Mesenchymal stem cell (in vitro differentiated cells and primary cell): Measurements from ENCODE around the gene VKORC1L1.

Experiments used
- DNase-seq: peaks from one replicate; pipeline ENCODE4 v3.0.0-alpha.2; 2013
- H2AFZ ChIP-seq: one replicate; pipeline ENCODE4 v1.6.1; 2013; ENCODE audit warnings: low read depth, mild to moderate bottlenecking, control low read depth, inconsistent platforms, low read length, moderate library complexity
- H2AK5ac ChIP-seq: 2 replicates; pipeline ENCODE4 v1.6.1; 2013; ENCODE audit warnings: low read length, moderate library complexity, mild to moderate bottlenecking, inconsistent platforms; ENCODE audit not compliant: severe bottlenecking
- H2BK120ac ChIP-seq: one replicate; pipeline ENCODE4 v1.6.1; 2013; ENCODE audit warnings: low read depth, mild to moderate bottlenecking, inconsistent platforms, low read length, moderate library complexity
- H2BK12ac ChIP-seq, 2 experiments: one replicate each; pipeline ENCODE4 v1.6.1; 2013; ENCODE audit warnings: inconsistent platforms in 2 of 2, low read length in 2 of 2, mild to moderate bottlenecking in 2 of 2, moderate library complexity in 2 of 2, control low read depth in 1 of 2
- H2BK15ac ChIP-seq: one replicate; pipeline ENCODE4 v1.6.1; 2013; ENCODE audit warnings: mild to moderate bottlenecking, low read depth, inconsistent platforms; ENCODE audit not compliant: poor library complexity, severe bottlenecking
- H2BK5ac ChIP-seq: 2 replicates; pipeline ENCODE4 v1.6.1; 2013; ENCODE audit warnings: low read depth, mild to moderate bottlenecking, low read length, control low read depth, inconsistent platforms; ENCODE audit not compliant: poor library complexity, severe bottlenecking
- H3K14ac ChIP-seq, 2 experiments: one replicate each; pipeline ENCODE4 v1.6.1; 2013; ENCODE audit warnings: inconsistent platforms in 2 of 2, low read length in 2 of 2, control low read depth in 1 of 2, mild to moderate bottlenecking in 1 of 2, moderate library complexity in 1 of 2
- H3K18ac ChIP-seq, 2 experiments: one replicate each; pipeline ENCODE4 v1.6.1; 2013; ENCODE audit warnings: inconsistent platforms in 2 of 2, low read length in 2 of 2, control low read depth in 1 of 2, low read depth in 1 of 2, mild to moderate bottlenecking in 1 of 2
- H3K23ac ChIP-seq, 2 experiments: one replicate each; pipeline ENCODE4 v1.6.1; 2013; ENCODE audit warnings: inconsistent platforms in 2 of 2, low read length in 2 of 2, mild to moderate bottlenecking in 2 of 2, moderate library complexity in 2 of 2, control low read depth in 1 of 2
- H3K27ac ChIP-seq: 2 replicates; pipeline ENCODE4 v1.5.1; 2013; ENCODE audit warnings: mild to moderate bottlenecking, moderate library complexity, low read length, control low read depth, inconsistent platforms; ENCODE audit not compliant: poor library complexity, severe bottlenecking
- H3K27me3 ChIP-seq, 2 experiments: 2 replicates each; pipeline versions ENCODE4 v1.6.1 to v1.7.0; 2013; ENCODE audit warnings: low read length in 2 of 2, mild to moderate bottlenecking in 2 of 2, moderate library complexity in 2 of 2, control low read depth in 1 of 2, inconsistent platforms in 1 of 2; ENCODE audit not compliant: control insufficient read depth in 1 of 2, insufficient read depth in 1 of 2
- H3K36me3 ChIP-seq, 2 experiments: 2 replicates each; pipeline versions ENCODE4 v1.6.1 to v1.7.0; 2013; ENCODE audit warnings: low read length in 2 of 2, control low read depth in 1 of 2, inconsistent platforms in 1 of 2, low read depth in 1 of 2, mild to moderate bottlenecking in 1 of 2; ENCODE audit not compliant: insufficient read depth in 2 of 2, control insufficient read depth in 1 of 2
- H3K4ac ChIP-seq, 2 experiments: one replicate each; pipeline ENCODE4 v1.6.1; 2013; ENCODE audit warnings: inconsistent platforms in 2 of 2, low read length in 2 of 2, mild to moderate bottlenecking in 2 of 2, moderate library complexity in 2 of 2, control low read depth in 1 of 2, low read depth in 1 of 2
- H3K4me1 ChIP-seq: 2 replicates; pipeline ENCODE4 v1.6.1; 2013; ENCODE audit warnings: low read depth, low read length, control low read depth; ENCODE audit not compliant: control insufficient read depth, insufficient read depth
- H3K4me2 ChIP-seq: 2 replicates; pipeline ENCODE4 v1.6.1; 2013; ENCODE audit warnings: low read length, mild to moderate bottlenecking, inconsistent platforms; ENCODE audit not compliant: poor library complexity, severe bottlenecking
- H3K4me3 ChIP-seq, 2 experiments: 2 replicates each; pipeline versions ENCODE4 v1.5.1 to v1.7.0; 2013; ENCODE audit warnings: low read length in 2 of 2, mild to moderate bottlenecking in 2 of 2, control low read depth in 1 of 2, low read depth in 1 of 2; ENCODE audit not compliant: insufficient read depth in 1 of 2
- H3K79me1 ChIP-seq: replicated peaks from 2 replicates; pipeline ENCODE4 v1.6.1; 2013; ENCODE audit warnings: mild to moderate bottlenecking, control low read depth, low read length, inconsistent platforms; ENCODE audit not compliant: poor library complexity, severe bottlenecking
- H3K9ac ChIP-seq: 2 replicates; pipeline ENCODE4 v1.7.0; 2013; ENCODE audit warnings: mild to moderate bottlenecking, low read length, moderate library complexity
- H3K9me3 ChIP-seq: 2 replicates; pipeline ENCODE4 v1.7.0; 2013; ENCODE audit warnings: mild to moderate bottlenecking, low read length; ENCODE audit not compliant: control insufficient read depth
- H4K8ac ChIP-seq: one replicate; pipeline ENCODE4 v1.6.1; 2013; ENCODE audit warnings: inconsistent platforms, mild to moderate bottlenecking, low read length, moderate library complexity
- H4K91ac ChIP-seq: one replicate; pipeline ENCODE4 v1.6.1; 2013; ENCODE audit warnings: mild to moderate bottlenecking, low read length, inconsistent platforms
- WGBS: methylation state at CpG from one replicate; pipeline ENCODE4 v1.1.7; 2013; ENCODE audit warnings: mixed read lengths; 5-methylcytosine and 5-hydroxymethylcytosine counted together

VKORC1L1 gene

GRCh38 chr7:65924193-65924592, 51.3 kb downstream of the VKORC1L1 start:
- WGBS = 95% methylated on average over 2 of the region's 4 CpGs
- Histone ChIP-seq H3K36me3 (no peaks in the 10 kb centered on the region), H2BK5ac (no peak overlapping the region), H3K23ac (no peak overlapping the region), H2AK5ac (no peak overlapping the region), H3K4me2 (no peak overlapping the region), H2BK15ac (no peak overlapping the region), H3K9me3 (no peaks in the 10 kb centered on the region), H3K18ac (no peak overlapping the region), H3K27me3 (no peaks in the 10 kb centered on the region), H2BK12ac (no peak overlapping the region), H2BK120ac (no peak overlapping the region), H3K79me1 (peaks cover 33% of the 10 kb centered on the region), H3K9ac (no peak overlapping the region), H3K27ac (no peak overlapping the region), H4K8ac (no peak overlapping the region), H3K14ac (no peak overlapping the region), H4K91ac (no peak overlapping the region), H2AFZ (no peak overlapping the region), H3K4me1 (no peaks in the 10 kb centered on the region), H3K4me3 (no peak overlapping the region), H3K4ac (no peak overlapping the region)
- no peak for DNase-seq

- Histone ChIP-seq H3K27ac (no peak overlapping the region), H2BK12ac (no peak overlapping the region), H2BK120ac (no peak overlapping the region), H2AFZ (no peak overlapping the region), H3K18ac (no peak overlapping the region), H4K8ac (no peak overlapping the region), H3K9ac (no peak overlapping the region), H2AK5ac (no peak overlapping the region), H3K79me1 (peaks cover 30% of the 10 kb centered on the region), H2BK15ac (no peak overlapping the region), H4K91ac (no peak overlapping the region), H3K4ac (no peak overlapping the region), H3K4me2 (no peak overlapping the region), H3K36me3 (no peaks in the 10 kb centered on the region), H3K4me3 (no peak overlapping the region), H2BK5ac (no peak overlapping the region), H3K27me3 (no peaks in the 10 kb centered on the region), H3K9me3 (no peaks in the 10 kb centered on the region), H3K4me1 (no peaks in the 10 kb centered on the region), H3K14ac (no peak overlapping the region), H3K23ac (no peak overlapping the region)
- no peak for DNase-seq
- 92% methylated on average over 3 of the region's 3 CpGs for WGBS
Observed at GRCh38 chr7:65925040-65925439, 52.2 kb downstream of the VKORC1L1 start.

GRCh38 chr7:65926588-65926987, 53.7 kb downstream of the VKORC1L1 start:
- Histone ChIP-seq H3K4me2 (no peak overlapping the region), H3K27ac (no peak overlapping the region), H2BK5ac (no peak overlapping the region), H2BK120ac (no peak overlapping the region), H3K9ac (no peak overlapping the region), H3K4me1 (no peaks in the 10 kb centered on the region), H3K4me3 (no peak overlapping the region), H3K27me3 (no peaks in the 10 kb centered on the region), H2AK5ac (no peak overlapping the region), H3K4ac (no peak overlapping the region), H3K9me3 (no peaks in the 10 kb centered on the region), H3K36me3 (no peaks in the 10 kb centered on the region), H2AFZ (no peak overlapping the region), H3K23ac (no peak overlapping the region), H3K14ac (no peak overlapping the region), H2BK12ac (no peak overlapping the region), H3K18ac (no peak overlapping the region), H2BK15ac (no peak overlapping the region), H4K91ac (no peak overlapping the region), H4K8ac (no peak overlapping the region), H3K79me1 (peaks cover 30% of the 10 kb centered on the region)
- no peak for DNase-seq

- Histone ChIP-seq H3K4me2 (no peak overlapping the region), H3K4me3 (no peak overlapping the region), H3K27me3 (no peaks in the 10 kb centered on the region), H3K23ac (no peak overlapping the region), H3K79me1 (peaks cover 28% of the 10 kb centered on the region), H3K36me3 (no peaks in the 10 kb centered on the region), H3K9me3 (no peaks in the 10 kb centered on the region), H2AK5ac (no peak overlapping the region), H2BK120ac (no peak overlapping the region), H2BK15ac (peak overlapping the region; percentile 52), H3K9ac (no peak overlapping the region), H4K91ac (no peak overlapping the region), H3K27ac (no peak overlapping the region), H4K8ac (no peak overlapping the region), H2BK5ac (no peak overlapping the region), H3K4me1 (no peaks in the 10 kb centered on the region), H2BK12ac (no peak overlapping the region), H3K18ac (no peak overlapping the region), H2AFZ (no peak overlapping the region), H3K14ac (no peak overlapping the region), H3K4ac (no peak overlapping the region)
- DNase-seq = no peak
- 88% methylated on average over 2 of the region's 6 CpGs for WGBS
Observed at GRCh38 chr7:65927489-65928448, 54.9 kb downstream of the VKORC1L1 start.
